Keratinocyte (primary cell): ENCODE data around the gene KRTAP4-9. TPM values are rescaled to one million over a fixed set of nuclear protein-coding genes. Genes with fewer than 3 reads are reported as not detected.
A peak's percentile ranks its signal among the peaks of the same experiment; 100 is the strongest.

Experiments
- DNase-seq: peaks from one replicate; pipeline ENCODE4 v3.0.0-alpha.2; 2011; ENCODE audit warnings: low read depth, missing footprints, low spot score
- FAIRE-seq: peaks from 2 replicates; lab custom pipeline; 2011; peaks lifted over from hg19 to GRCh38; lab: Jason Lieb, UNC
- H2AFZ ChIP-seq: 2 replicates; pipeline ENCODE4 v1.6.0; 2012; ENCODE audit warnings: low read length, control low read depth, inconsistent platforms; ENCODE audit not compliant: control insufficient read depth
- H3K27ac ChIP-seq: 2 replicates; pipeline ENCODE4 v1.5.1; 2011; ENCODE audit warnings: low read length; ENCODE audit not compliant: control insufficient read depth, insufficient read depth
- H3K27me3 ChIP-seq: 3 replicates; pipeline ENCODE4 v1.6.0; 2011; ENCODE audit warnings: low read length; ENCODE audit not compliant: control insufficient read depth, insufficient read depth; ENCODE audit errors: extremely low read depth
- H3K36me3 ChIP-seq, 2 experiments: 2 replicates in 1 of 2; 3 replicates in 1 of 2; pipeline ENCODE4 v1.5.1; 2011; ENCODE audit warnings: low read length in 2 of 2, mild to moderate bottlenecking in 1 of 2; ENCODE audit not compliant: control insufficient read depth in 2 of 2, insufficient read depth in 2 of 2; ENCODE audit errors: extremely low read depth in 1 of 2
- H3K4me1 ChIP-seq: 3 replicates; pipeline ENCODE4 v1.5.1; 2011; ENCODE audit warnings: low read length; ENCODE audit not compliant: control insufficient read depth, insufficient read depth; ENCODE audit errors: extremely low read depth
- H3K4me2 ChIP-seq: 3 replicates; pipeline ENCODE4 v1.6.0; 2011; ENCODE audit warnings: low read depth, low read length; ENCODE audit not compliant: control insufficient read depth, insufficient read depth; ENCODE audit errors: extremely low read depth
- H3K4me3 ChIP-seq, 3 experiments: fragments of 200-600 bp in 1 of 3; sonication (generic) in 1 of 3; 2 replicates in 2 of 3; 3 replicates in 1 of 3; pipeline ENCODE4 v1.5.1; 2011 to 2016; ENCODE audit warnings: low read length in 3 of 3, mild to moderate bottlenecking in 3 of 3, control low read depth in 2 of 3, inconsistent platforms in 1 of 3, low read depth in 1 of 3, mixed read lengths in 1 of 3, mixed run types in 1 of 3, moderate library complexity in 1 of 3; ENCODE audit not compliant: control insufficient read depth in 2 of 3, insufficient read depth in 2 of 3; ENCODE audit errors: extremely low read depth in 1 of 3
- H3K79me2 ChIP-seq: 2 replicates; pipeline ENCODE4 v1.6.0; 2012; ENCODE audit warnings: low read length; ENCODE audit not compliant: control insufficient read depth, insufficient read depth
- H3K9ac ChIP-seq: 3 replicates; pipeline ENCODE4 v1.6.0; 2011; ENCODE audit warnings: low read length; ENCODE audit not compliant: control insufficient read depth, insufficient read depth; ENCODE audit errors: extremely low read depth
- H3K9me1 ChIP-seq: 3 replicates; pipeline ENCODE4 v1.6.0; 2011; ENCODE audit warnings: low read length; ENCODE audit not compliant: control insufficient read depth, insufficient read depth; ENCODE audit errors: extremely low read depth
- H3K9me3 ChIP-seq: 2 replicates; pipeline ENCODE4 v1.5.1; 2012; ENCODE audit warnings: low read depth, low read length; ENCODE audit not compliant: control insufficient read depth
- H4K20me1 ChIP-seq: 3 replicates; pipeline ENCODE4 v1.6.0; 2011; ENCODE audit warnings: low read length; ENCODE audit not compliant: control insufficient read depth, insufficient read depth; ENCODE audit errors: extremely low read depth
- EZH2 ChIP-seq: IDR thresholded peaks from one replicate; pipeline ENCODE4 v1.6.1; 2012; ENCODE audit warnings: inconsistent platforms, mild to moderate bottlenecking, low read length, moderate library complexity
- dilution Hi-C: fragments of 300-500 bp; cut with MboI; formaldehyde crosslinking; loops from one replicate; pipeline ENCODE4 v1.7.0; 2020; ENCODE audit warnings: low sequenced_read_pairs; ENCODE audit not compliant: extremely low pct_ligation_motif_present
- polyA plus RNA-seq, 5 experiments: library from polyadenylated mRNA; depleted of rRNA in 3 of 5; stranded (reverse) in 3 of 5; stranded (forward) in 1 of 5; unstranded in 1 of 5; fragments of >200 nt; gene quantifications; 1 replicate in 1 of 5; 2 replicates in 3 of 5; 3 replicates in 1 of 5; pipeline versions ENCODE4 v1.2.1 to v1.2.3, GENCODE V29; 2011 to 2012; ENCODE audit warnings: missing spikeins in 2 of 5, low read depth in 1 of 5, low replicate concordance in 1 of 5
- TF ChIP-seq, protein P1 (sequence below), 3 experiments: IDR thresholded peaks in 1 of 3; conservative IDR thresholded peaks in 1 of 3; optimal IDR thresholded peaks in 1 of 3; 2 replicates in 2 of 3; 3 replicates in 1 of 3; pipeline versions ENCODE3 to v1.5.1; 2011; ENCODE audit warnings: low read length in 3 of 3, mild to moderate bottlenecking in 3 of 3, moderate library complexity in 2 of 3, control low read depth in 1 of 3, inconsistent platforms in 1 of 3; ENCODE audit not compliant: insufficient read depth in 2 of 3; ENCODE audit errors: extremely low read depth in 1 of 3

KRTAP4-9 gene
- polyA plus RNA-seq, 1 donor (not counting 4 experiments of a cell fraction or from before 2014, with no cell fraction given) = not detected

DNA sequence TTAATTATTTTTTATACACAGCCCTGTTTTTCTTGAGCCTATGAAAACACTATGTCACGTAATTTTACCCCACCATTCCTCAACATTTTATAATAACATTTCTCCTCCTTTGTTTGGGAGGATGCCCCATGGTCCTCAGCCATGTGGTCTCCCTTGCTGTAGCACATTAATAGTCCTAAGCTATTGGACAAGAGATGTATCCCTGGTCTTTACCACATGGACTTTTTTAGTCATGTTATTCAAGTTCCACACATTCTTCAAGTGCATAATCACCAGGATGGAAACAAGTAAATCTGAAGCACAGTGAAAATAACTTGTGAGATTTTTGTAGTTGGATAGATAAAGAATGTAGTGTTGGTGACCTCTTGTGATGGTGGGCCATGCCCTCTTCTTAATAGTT lies 43.2 kb upstream of the KRTAP4-9 start:
- no peak for DNase-seq
- H3K9me3 ChIP-seq = no peaks in the 10 kb centered on the region
- TF ChIP-seq EZH2 = no peak
- TF ChIP-seq, protein P1, sequence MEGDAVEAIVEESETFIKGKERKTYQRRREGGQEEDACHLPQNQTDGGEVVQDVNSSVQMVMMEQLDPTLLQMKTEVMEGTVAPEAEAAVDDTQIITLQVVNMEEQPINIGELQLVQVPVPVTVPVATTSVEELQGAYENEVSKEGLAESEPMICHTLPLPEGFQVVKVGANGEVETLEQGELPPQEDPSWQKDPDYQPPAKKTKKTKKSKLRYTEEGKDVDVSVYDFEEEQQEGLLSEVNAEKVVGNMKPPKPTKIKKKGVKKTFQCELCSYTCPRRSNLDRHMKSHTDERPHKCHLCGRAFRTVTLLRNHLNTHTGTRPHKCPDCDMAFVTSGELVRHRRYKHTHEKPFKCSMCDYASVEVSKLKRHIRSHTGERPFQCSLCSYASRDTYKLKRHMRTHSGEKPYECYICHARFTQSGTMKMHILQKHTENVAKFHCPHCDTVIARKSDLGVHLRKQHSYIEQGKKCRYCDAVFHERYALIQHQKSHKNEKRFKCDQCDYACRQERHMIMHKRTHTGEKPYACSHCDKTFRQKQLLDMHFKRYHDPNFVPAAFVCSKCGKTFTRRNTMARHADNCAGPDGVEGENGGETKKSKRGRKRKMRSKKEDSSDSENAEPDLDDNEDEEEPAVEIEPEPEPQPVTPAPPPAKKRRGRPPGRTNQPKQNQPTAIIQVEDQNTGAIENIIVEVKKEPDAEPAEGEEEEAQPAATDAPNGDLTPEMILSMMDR (optimal IDR thresholded peaks at IDR 0.05 in 1 of 3, IDR thresholded peaks at IDR 0.05 in 1 of 3, conservative IDR thresholded peaks at IDR 0.05 in 1 of 3; ENCODE audit: extremely low read depth in 1 of 3, insufficient read depth in 2 of 3, low read length in 3 of 3) = no peak
- dilution Hi-C loops = no loop called here
- no peaks in the 10 kb centered on the region for H4K20me1 ChIP-seq
- no peak overlapping the region for H2AFZ ChIP-seq
- no peak overlapping the region for H3K4me2 ChIP-seq
- peaks cover 44% of the 10 kb centered on the region for H3K4me1 ChIP-seq
- FAIRE-seq = peak; percentile 57
- no peaks in the 10 kb centered on the region for H3K27me3 ChIP-seq
- peak overlapping the region; percentile 3 for H3K27ac ChIP-seq
- H3K79me2 ChIP-seq = no peaks in the 10 kb centered on the region
- H3K9ac ChIP-seq = no peak overlapping the region
- H3K4me3 ChIP-seq = no peak overlapping the region
- no peaks in the 10 kb centered on the region for H3K9me1 ChIP-seq
- no peaks in the 10 kb centered on the region for H3K36me3 ChIP-seq

DNA sequence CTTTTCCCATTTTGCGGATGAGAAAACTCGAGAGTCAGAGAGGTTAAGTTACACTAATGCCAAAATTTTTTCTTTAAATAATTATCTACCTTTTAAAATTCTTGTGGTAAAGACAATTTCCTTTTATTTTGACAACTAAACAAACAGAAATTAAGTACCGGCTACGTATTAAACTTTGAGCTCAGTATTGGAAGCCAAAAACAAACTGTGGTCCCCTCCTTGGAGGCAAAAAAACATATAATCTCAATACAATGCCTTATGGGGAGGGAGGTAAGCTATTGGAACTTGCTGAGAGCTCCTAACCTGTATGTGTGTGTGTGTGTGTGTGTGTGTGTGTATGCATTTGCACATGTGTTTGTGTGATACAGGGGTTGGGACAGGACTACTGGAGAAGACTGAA lies 41.7 kb upstream of the KRTAP4-9 start:
- Histone ChIP-seq H4K20me1 (no peaks in the 10 kb centered on the region), H3K27ac (no peak overlapping the region), H3K4me1 (peaks cover 46% of the 10 kb centered on the region), H3K36me3 (no peaks in the 10 kb centered on the region), H3K9ac (no peak overlapping the region), H3K27me3 (no peaks in the 10 kb centered on the region), H3K9me3 (no peaks in the 10 kb centered on the region), H3K4me3 (no peak overlapping the region), H3K4me2 (no peak overlapping the region), H3K79me2 (no peaks in the 10 kb centered on the region), H3K9me1 (no peaks in the 10 kb centered on the region), H2AFZ (no peak overlapping the region)
- FAIRE-seq = peak; percentile 9
- TF ChIP-seq, protein P1 (optimal IDR thresholded peaks at IDR 0.05 in 1 of 3, IDR thresholded peaks at IDR 0.05 in 1 of 3, conservative IDR thresholded peaks at IDR 0.05 in 1 of 3; ENCODE audit: extremely low read depth in 1 of 3, insufficient read depth in 2 of 3, low read length in 3 of 3) = no peak
- no peak for TF ChIP-seq EZH2
- no peak for DNase-seq
- dilution Hi-C loops = no loop called here
